SK-N-SH (cell line): Measurements from ENCODE around the gene CPN1. TPM values are rescaled to one million over a fixed set of nuclear protein-coding genes. Genes with fewer than 3 reads are reported as not detected.
A peak's percentile ranks its signal among the peaks of the same experiment; 100 is the strongest.

ENCODE experiments used
- CTCF ChIA-PET: fragments of 300-600, 350-600 bp; formaldehyde crosslinking; extraction: SDS; loops from one replicate; lab custom pipeline; 2021; lab: Yijun Ruan, JAX
- POLR2A ChIA-PET: fragments of 350-600 bp; sonication (Branson Sonifier 250); formaldehyde crosslinking; extraction: SDS; loops from one replicate; lab custom pipeline; 2020; ENCODE audit warnings: antibody characterized with exemption, inconsistent platforms; lab: Yijun Ruan, JAX
- DNase-seq: peaks from one replicate; pipeline ENCODE4 v3.0.0; 2012
- H2AFZ ChIP-seq: fragments of 200-600 bp; sonication (generic); 2 replicates; pipeline ENCODE4 v1.8.1; 2016; ENCODE audit warnings: antibody characterized with exemption, mild to moderate bottlenecking, low read depth
- H3F3A ChIP-seq: fragments of 200-600 bp; sonication (generic); replicated peaks from 2 replicates; pipeline ENCODE3; 2016; ENCODE audit warnings: antibody characterized with exemption, mild to moderate bottlenecking; ENCODE audit not compliant: insufficient read depth
- H3K27ac ChIP-seq, 2 experiments: fragments of 200-500 bp in 1 of 2; fragments of 200-600 bp in 1 of 2; sonication (Bioruptor generic) in 1 of 2; sonication (generic), shearing (Covaris generic) in 1 of 2; 2 replicates each; pipeline versions ENCODE4 v1.5.1 to v1.6.1; 2014 to 2016; ENCODE audit warnings: low read depth in 2 of 2, inconsistent platforms in 1 of 2, low read length in 1 of 2, mild to moderate bottlenecking in 1 of 2, mixed read lengths in 1 of 2
- H3K27me3 ChIP-seq: fragments of 200-600 bp; sonication (generic), shearing (Covaris generic); 2 replicates; pipeline ENCODE4 v1.6.1; 2016; ENCODE audit warnings: mixed run types; ENCODE audit not compliant: insufficient read depth
- H3K36me3 ChIP-seq, 2 experiments: fragments of 200-500 bp in 1 of 2; fragments of 200-600 bp in 1 of 2; sonication (Bioruptor generic) in 1 of 2; sonication (generic) in 1 of 2; replicated peaks in 1 of 2; 2 replicates each; pipeline versions ENCODE3 to v1.5.1; 2014 to 2016; ENCODE audit warnings: low read length in 1 of 2, mild to moderate bottlenecking in 1 of 2; ENCODE audit not compliant: insufficient read depth in 2 of 2, control insufficient read depth in 1 of 2
- H3K4me1 ChIP-seq, 2 experiments: fragments of 200-500 bp in 1 of 2; fragments of 200-600 bp in 1 of 2; sonication (Bioruptor generic) in 1 of 2; sonication (generic), shearing (Covaris generic) in 1 of 2; 2 replicates each; pipeline versions ENCODE4 v1.5.1 to v1.6.1; 2014 to 2016; ENCODE audit warnings: low read depth in 1 of 2, low read length in 1 of 2, mixed run types in 1 of 2; ENCODE audit not compliant: insufficient read depth in 2 of 2, control insufficient read depth in 1 of 2
- H3K4me2 ChIP-seq: fragments of 200-600 bp; sonication (generic), shearing (Covaris generic); 2 replicates; pipeline ENCODE4 v1.6.1; 2017; ENCODE audit warnings: mixed run types
- H3K4me3 ChIP-seq, 2 experiments: fragments of 200-500 bp in 1 of 2; fragments of 200-600 bp in 1 of 2; sonication (Bioruptor generic) in 1 of 2; sonication (generic), shearing (Covaris generic) in 1 of 2; 2 replicates each; pipeline versions ENCODE4 v1.5.1 to v1.8.1; 2014 to 2016; ENCODE audit warnings: low read depth in 2 of 2, inconsistent platforms in 1 of 2, low read length in 1 of 2, mild to moderate bottlenecking in 1 of 2, mixed read lengths in 1 of 2, moderate library complexity in 1 of 2
- H3K79me2 ChIP-seq: fragments of 200-600 bp; sonication (generic); 2 replicates; pipeline ENCODE4 v1.8.1; 2017; ENCODE audit warnings: mild to moderate bottlenecking; ENCODE audit not compliant: insufficient read depth
- H3K9ac ChIP-seq: fragments of 200-600 bp; sonication (generic); 2 replicates; pipeline ENCODE4 v1.6.1; 2017; ENCODE audit warnings: mixed run types
- H3K9me2 ChIP-seq: fragments of 200-600 bp; sonication (generic); 2 replicates; pipeline ENCODE4 v1.6.1; 2017; ENCODE audit warnings: mixed run types
- H3K9me3 ChIP-seq: fragments of 200-600 bp; sonication (generic); 2 replicates; pipeline ENCODE4 v1.6.1; 2017; ENCODE audit warnings: mixed run types, mild to moderate bottlenecking, moderate library complexity
- H4K20me1 ChIP-seq: fragments of 200-600 bp; sonication (generic); 2 replicates; pipeline ENCODE4 v1.6.1; 2017; ENCODE audit warnings: mild to moderate bottlenecking, mixed run types; ENCODE audit not compliant: insufficient read depth
- ELF1 ChIP-seq: IDR thresholded peaks from 2 replicates; pipeline ENCODE4 v1.4.0; 2012
- FOXJ3 ChIP-seq: sonication (generic); formaldehyde crosslinking; IDR thresholded peaks from 2 replicates; pipeline ENCODE4 v1.5.1; 2020; ENCODE audit warnings: mild to moderate bottlenecking, missing genetic modification reagents
- FOXM1 ChIP-seq: IDR thresholded peaks from 2 replicates; pipeline ENCODE4 v1.4.0; 2012; ENCODE audit warnings: low read depth, mild to moderate bottlenecking
- GABPA ChIP-seq: IDR thresholded peaks from 2 replicates; pipeline ENCODE4 v1.4.0; 2012; ENCODE audit warnings: low read depth, mild to moderate bottlenecking
- GATA2 ChIP-seq: sonication (generic); formaldehyde crosslinking; IDR thresholded peaks from 2 replicates; pipeline ENCODE4 v1.5.0; 2020; ENCODE audit warnings: mild to moderate bottlenecking, missing genetic modification reagents
- IRF3 ChIP-seq: fragments of 150-350 bp; IDR thresholded peaks from 2 replicates; pipeline ENCODE4 v1.6.1; 2016; ENCODE audit warnings: mild to moderate bottlenecking, low read depth, low read length
- JUND ChIP-seq: IDR thresholded peaks from 2 replicates; pipeline ENCODE4 v1.4.0; 2012
- MEF2A ChIP-seq: IDR thresholded peaks from 2 replicates; pipeline ENCODE4 v1.4.0; 2012; ENCODE audit warnings: low read depth, borderline replicate concordance
- MXI1 ChIP-seq: IDR thresholded peaks from 2 replicates; pipeline ENCODE4 v1.6.1; 2012; ENCODE audit warnings: mild to moderate bottlenecking, low read depth, low read length, improper control_type of control experiment
- NRF1 ChIP-seq: IDR thresholded peaks from 2 replicates; pipeline ENCODE4 v1.6.1; 2012; ENCODE audit warnings: low read depth, mild to moderate bottlenecking, low read length
- POLR2AphosphoS5 ChIP-seq: IDR thresholded peaks from 2 replicates; pipeline ENCODE4 v1.6.1; 2012; ENCODE audit warnings: low read depth, low read length
- RCOR1 ChIP-seq: fragments of 150-350 bp; IDR thresholded peaks from 2 replicates; pipeline ENCODE4 v1.6.1; 2017; ENCODE audit warnings: antibody characterized with exemption, low read length
- REST ChIP-seq: IDR thresholded peaks from 2 replicates; pipeline ENCODE4 v1.6.1; 2012; ENCODE audit warnings: mild to moderate bottlenecking, low read depth, low read length, moderate library complexity
- RXRA ChIP-seq: IDR thresholded peaks from 2 replicates; pipeline ENCODE4 v1.4.0; 2012; ENCODE audit warnings: low read depth, mild to moderate bottlenecking, borderline replicate concordance
- SIN3A ChIP-seq: IDR thresholded peaks from 2 replicates; pipeline ENCODE4 v1.6.1; 2012; ENCODE audit warnings: low read depth, mild to moderate bottlenecking, low read length, moderate library complexity, borderline replicate concordance
- TAF1 ChIP-seq: IDR thresholded peaks from 2 replicates; pipeline ENCODE4 v1.6.1; 2012; ENCODE audit warnings: low read depth, mild to moderate bottlenecking, low read length, moderate library complexity, borderline replicate concordance
- TCF12 ChIP-seq: IDR thresholded peaks from 2 replicates; pipeline ENCODE4 v1.4.0; 2012
- TEAD4 ChIP-seq: IDR thresholded peaks from 2 replicates; pipeline ENCODE4 v1.4.0; 2012; ENCODE audit warnings: mild to moderate bottlenecking, borderline replicate concordance; ENCODE audit not compliant: insufficient read depth
- USF2 ChIP-seq: fragments of 150-350 bp; IDR thresholded peaks from 2 replicates; pipeline ENCODE4 v1.6.1; 2017; ENCODE audit warnings: antibody characterized with exemption, low read length, low read depth, borderline replicate concordance
- YY1 ChIP-seq: IDR thresholded peaks from 2 replicates; pipeline ENCODE4 v1.4.0; 2012; ENCODE audit warnings: low read depth, mild to moderate bottlenecking
- ZBTB33 ChIP-seq: IDR thresholded peaks from 2 replicates; pipeline ENCODE4 v1.4.0; 2012; ENCODE audit warnings: low read depth, borderline replicate concordance
- WGBS: methylation state at CpG from one replicate; pipeline ENCODE4 v1.1.6; 2017; ENCODE audit warnings: low lambda C conversion rate; 5-methylcytosine and 5-hydroxymethylcytosine counted together
- polyA plus RNA-seq, 3 experiments: library from polyadenylated mRNA; depleted of rRNA; stranded (reverse); fragments of >200 nt; gene quantifications; 2 replicates each; pipeline ENCODE4 v1.2.3, GENCODE V29; 2012

CPN1 gene
- polyA plus RNA-seq, 1 of the 3 experiments (the other 2 are of a cell fraction): not detected

GRCh38 chr10:100045592-100045991, 36.1 kb downstream of the CPN1 start:
- H3K4me2 ChIP-seq: no peak overlapping the region; the same call in 1 of the 2 replicates
- H3K27me3 ChIP-seq: no peaks in the 10 kb centered on the region
- H3K27ac ChIP-seq: peak overlapping the region in 1 of 2 experiments; percentile 41; a peak in 1 of 4 replicates
- H3K9me3 ChIP-seq: no peaks in the 10 kb centered on the region
- DNase-seq: no peak
- no peaks in the 10 kb centered on the region for H3K79me2 ChIP-seq
- no peaks in the 10 kb centered on the region for H3K9me2 ChIP-seq
- WGBS: 79% methylated on average over 2 of the region's 2 CpGs
- peaks cover 0 to 12% of the 10 kb centered on the region in 2 experiments; a peak in 2 of 4 replicates for H3K4me1 ChIP-seq
- POLR2A ChIA-PET: no interaction called here
- TF ChIP-seq ELF1 (no peak), YY1 (no peak), TAF1 (no peak), ZBTB33 (no peak), JUND (no peak), MEF2A (no peak), NRF1 (no peak), GATA2 (CRISPR knock-in tag) (no peak)
- H3F3A ChIP-seq: peaks cover 6% of the 10 kb centered on the region
- peak overlapping the region; percentile 80 for H2AFZ ChIP-seq
- no peak overlapping the region for H3K9ac ChIP-seq
- H4K20me1 ChIP-seq: no peaks in the 10 kb centered on the region
- CTCF ChIA-PET: interaction anchor here (0.6 to 7.4 kb wide), 66 partner anchors 9 to 610 kb away, joined by 3 to 122 read pairs (median 4); partner anchors contain the start of gene DNMBP
- H3K36me3 ChIP-seq: no peaks in the 10 kb centered on the region
- H3K4me3 ChIP-seq: no peak overlapping the region

- Histone ChIP-seq H3K4me3 (no peak overlapping the region), H3K4me2 (no peak overlapping the region), H3K36me3 (no peaks in the 10 kb centered on the region), H4K20me1 (no peaks in the 10 kb centered on the region), H3F3A (peaks cover 6% of the 10 kb centered on the region), H3K4me1 (peaks cover 0 to 12% of the 10 kb centered on the region in 2 experiments; a peak in 2 of 4 replicates), H3K79me2 (no peaks in the 10 kb centered on the region), H3K27me3 (no peaks in the 10 kb centered on the region), H3K9ac (no peak overlapping the region; the same call in 1 of the 2 replicates), H2AFZ (peak overlapping the region; percentile 61), H3K9me2 (no peaks in the 10 kb centered on the region), H3K27ac (peak overlapping the region in 1 of 2 experiments; percentile 64; a peak in 2 of 4 replicates), H3K9me3 (no peaks in the 10 kb centered on the region)
- WGBS: 52% methylated on average over 3 of the region's 3 CpGs
- ChIA-PET CTCF (interaction anchor here (3.9 to 7.4 kb wide), 3 partner anchors 34 to 199 kb away, joined by 21 to 122 read pairs (median 53); partner anchors contain the start of gene DNMBP), POLR2A (no interaction called here)
- no peak for DNase-seq
- no peak for TF ChIP-seq SIN3A
- no peak for TF ChIP-seq IRF3
- no peak for TF ChIP-seq REST
- TF ChIP-seq TAF1: no peak
- no peak for TF ChIP-seq TCF12
- no peak for TF ChIP-seq MEF2A
- no peak for TF ChIP-seq TEAD4
- TF ChIP-seq USF2: no peak
- no peak for TF ChIP-seq FOXM1
- TF ChIP-seq MXI1: no peak
- TF ChIP-seq RCOR1: no peak
- TF ChIP-seq ELF1: no peak
- no peak for TF ChIP-seq GABPA
- no peak for TF ChIP-seq FOXJ3 (CRISPR knock-in tag)
- TF ChIP-seq RXRA: no peak
- no peak for TF ChIP-seq POLR2AphosphoS5
Measured at GRCh38 chr10:100043796-100044195, 37.9 kb downstream of the CPN1 start.
